ENCODE data around the gene ANKRD50.
A peak's percentile ranks its signal among the peaks of the same experiment; 100 is the strongest.

Gene ANKRD50, protein sequence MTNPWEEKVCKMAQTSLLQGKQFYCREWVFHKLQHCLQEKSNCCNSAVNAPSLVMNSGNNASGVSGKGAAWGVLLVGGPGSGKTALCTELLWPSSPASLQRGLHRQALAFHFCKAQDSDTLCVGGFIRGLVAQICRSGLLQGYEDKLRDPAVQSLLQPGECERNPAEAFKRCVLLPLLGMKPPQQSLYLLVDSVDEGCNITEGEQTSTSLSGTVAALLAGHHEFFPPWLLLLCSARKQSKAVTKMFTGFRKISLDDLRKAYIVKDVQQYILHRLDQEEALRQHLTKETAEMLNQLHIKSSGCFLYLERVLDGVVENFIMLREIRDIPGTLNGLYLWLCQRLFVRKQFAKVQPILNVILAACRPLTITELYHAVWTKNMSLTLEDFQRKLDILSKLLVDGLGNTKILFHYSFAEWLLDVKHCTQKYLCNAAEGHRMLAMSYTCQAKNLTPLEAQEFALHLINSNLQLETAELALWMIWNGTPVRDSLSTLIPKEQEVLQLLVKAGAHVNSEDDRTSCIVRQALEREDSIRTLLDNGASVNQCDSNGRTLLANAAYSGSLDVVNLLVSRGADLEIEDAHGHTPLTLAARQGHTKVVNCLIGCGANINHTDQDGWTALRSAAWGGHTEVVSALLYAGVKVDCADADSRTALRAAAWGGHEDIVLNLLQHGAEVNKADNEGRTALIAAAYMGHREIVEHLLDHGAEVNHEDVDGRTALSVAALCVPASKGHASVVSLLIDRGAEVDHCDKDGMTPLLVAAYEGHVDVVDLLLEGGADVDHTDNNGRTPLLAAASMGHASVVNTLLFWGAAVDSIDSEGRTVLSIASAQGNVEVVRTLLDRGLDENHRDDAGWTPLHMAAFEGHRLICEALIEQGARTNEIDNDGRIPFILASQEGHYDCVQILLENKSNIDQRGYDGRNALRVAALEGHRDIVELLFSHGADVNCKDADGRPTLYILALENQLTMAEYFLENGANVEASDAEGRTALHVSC (N-terminal part only)

DNA sequence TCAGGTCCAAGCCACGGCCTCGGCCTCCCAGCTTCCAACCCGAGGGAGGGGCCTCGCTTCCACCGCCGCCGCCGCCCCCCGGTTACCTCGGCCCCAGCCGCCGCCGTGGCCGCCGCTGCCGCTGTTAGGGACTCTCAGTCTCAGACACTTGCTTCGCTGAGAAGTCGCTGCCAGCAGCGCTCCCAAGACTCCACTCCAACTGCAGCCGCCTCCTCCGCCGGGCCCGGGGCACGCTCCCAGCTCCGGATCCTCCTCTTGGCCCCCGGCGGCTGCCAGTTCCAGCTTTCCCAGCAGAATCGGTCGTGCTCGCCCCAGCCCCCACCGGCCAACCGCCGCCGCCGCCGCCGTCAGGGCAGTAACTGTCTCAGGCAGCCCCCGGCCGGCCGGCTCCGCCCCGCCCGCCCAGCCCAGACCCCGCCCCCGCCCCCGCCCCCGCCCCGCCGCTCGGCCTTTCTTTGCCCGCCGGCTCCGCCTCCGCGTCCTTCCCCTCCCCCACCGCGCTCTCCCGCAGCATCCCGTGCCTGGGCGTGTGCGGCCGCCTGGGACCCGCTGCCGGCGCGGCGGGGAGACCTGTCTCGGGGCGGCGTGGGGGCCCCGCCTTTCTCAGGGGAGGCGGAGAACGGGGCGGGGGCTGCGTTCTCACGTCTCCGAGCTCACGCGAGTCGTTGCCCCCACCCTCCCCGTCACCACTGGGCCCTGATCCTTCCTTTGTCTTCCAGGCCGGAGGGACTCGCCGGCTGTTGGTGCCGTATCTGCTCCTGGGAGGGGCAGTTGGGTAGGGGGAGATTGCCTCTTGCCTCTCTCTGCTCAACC lies at the start of gene ANKRD50:
Gene ANKRD50, minus strand, starts transcription at position 361 of the 813 bp plus-strand sequence. CDS start 2,221 bp downstream, outside the sequence.
- peaks cover 10% of the 10 kb centered on the region for H3K36me3 Mint-ChIP-seq (ENCODE audit: low read depth)
- H3K4me3 Mint-ChIP-seq, result peak within 1 kb of the TSS; percentile 88
- H3K27me3 Mint-ChIP-seq (ENCODE audit: low read depth, poor library complexity), result no peaks in the 10 kb centered on the region
- TF ChIP-seq, protein P1, sequence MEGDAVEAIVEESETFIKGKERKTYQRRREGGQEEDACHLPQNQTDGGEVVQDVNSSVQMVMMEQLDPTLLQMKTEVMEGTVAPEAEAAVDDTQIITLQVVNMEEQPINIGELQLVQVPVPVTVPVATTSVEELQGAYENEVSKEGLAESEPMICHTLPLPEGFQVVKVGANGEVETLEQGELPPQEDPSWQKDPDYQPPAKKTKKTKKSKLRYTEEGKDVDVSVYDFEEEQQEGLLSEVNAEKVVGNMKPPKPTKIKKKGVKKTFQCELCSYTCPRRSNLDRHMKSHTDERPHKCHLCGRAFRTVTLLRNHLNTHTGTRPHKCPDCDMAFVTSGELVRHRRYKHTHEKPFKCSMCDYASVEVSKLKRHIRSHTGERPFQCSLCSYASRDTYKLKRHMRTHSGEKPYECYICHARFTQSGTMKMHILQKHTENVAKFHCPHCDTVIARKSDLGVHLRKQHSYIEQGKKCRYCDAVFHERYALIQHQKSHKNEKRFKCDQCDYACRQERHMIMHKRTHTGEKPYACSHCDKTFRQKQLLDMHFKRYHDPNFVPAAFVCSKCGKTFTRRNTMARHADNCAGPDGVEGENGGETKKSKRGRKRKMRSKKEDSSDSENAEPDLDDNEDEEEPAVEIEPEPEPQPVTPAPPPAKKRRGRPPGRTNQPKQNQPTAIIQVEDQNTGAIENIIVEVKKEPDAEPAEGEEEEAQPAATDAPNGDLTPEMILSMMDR (IDR thresholded peaks at IDR 0.05), result no peak
- H3K27ac Mint-ChIP-seq, result peak within 1 kb of the TSS; percentile 100
- H3K9me3 Mint-ChIP-seq, result no peaks in the 10 kb centered on the region
- H3K4me1 Mint-ChIP-seq, result peaks cover 44% of the 10 kb centered on the region
- DNase-seq, result peak; percentile 91

DNA sequence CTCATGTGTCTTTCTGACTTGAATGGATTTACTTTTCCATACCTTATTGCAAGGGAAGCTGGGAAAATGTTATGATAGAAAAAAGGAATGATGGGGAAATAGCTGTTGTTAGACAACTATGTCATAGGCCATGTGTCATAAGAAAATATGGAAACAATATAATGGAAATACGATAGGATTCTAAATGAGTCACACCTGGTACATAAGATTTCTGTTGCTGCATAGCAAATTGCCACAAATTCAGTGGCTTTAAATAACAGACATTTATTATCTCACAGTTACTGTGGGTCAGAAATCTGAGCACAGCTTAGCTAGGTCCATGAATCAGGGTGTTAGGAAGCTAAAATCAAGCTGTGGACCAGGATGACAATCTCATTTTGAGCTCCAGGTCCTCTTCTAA lies 44.6 kb upstream of the ANKRD50 start:
- H3K27ac Mint-ChIP-seq, result peak overlapping the region; percentile 50
- no peaks in the 10 kb centered on the region for H3K36me3 Mint-ChIP-seq (ENCODE audit: low read depth)
- DNase-seq, result no peak
- no peaks in the 10 kb centered on the region for H3K9me3 Mint-ChIP-seq
- H3K27me3 Mint-ChIP-seq (ENCODE audit: low read depth, poor library complexity), result no peaks in the 10 kb centered on the region
- H3K4me1 Mint-ChIP-seq, result peaks cover 5% of the 10 kb centered on the region
- no peak overlapping the region for H3K4me3 Mint-ChIP-seq
- TF ChIP-seq, protein P1 (IDR thresholded peaks at IDR 0.05), result no peak

DNA sequence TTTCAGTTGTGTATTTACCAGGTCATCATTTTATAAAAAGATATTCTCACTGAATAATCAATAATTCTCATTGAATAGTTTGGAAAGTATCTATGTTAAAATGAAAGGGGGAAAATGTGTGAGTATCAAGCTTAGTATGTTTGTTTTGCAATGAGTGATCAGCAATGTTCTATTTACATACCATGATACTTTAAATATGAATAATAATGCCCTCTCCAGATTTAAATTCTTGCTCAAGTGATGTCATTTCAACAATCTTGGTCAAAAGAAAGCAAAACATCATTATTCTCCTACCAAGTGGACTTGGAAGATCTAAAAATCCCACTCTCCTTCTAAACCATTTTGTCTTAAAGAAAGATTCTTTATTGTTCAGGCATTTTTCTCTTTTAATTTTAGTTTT lies 42.1 kb upstream of the ANKRD50 start:
- no peak for DNase-seq
- H3K36me3 Mint-ChIP-seq (ENCODE audit: low read depth), result peaks cover 3% of the 10 kb centered on the region
- peaks cover 5% of the 10 kb centered on the region for H3K4me1 Mint-ChIP-seq
- no peaks in the 10 kb centered on the region for H3K27me3 Mint-ChIP-seq (ENCODE audit: low read depth, poor library complexity)
- TF ChIP-seq, protein P1 (IDR thresholded peaks at IDR 0.05), result no peak
- no peak overlapping the region for H3K4me3 Mint-ChIP-seq
- H3K9me3 Mint-ChIP-seq, result no peaks in the 10 kb centered on the region
- no peak overlapping the region for H3K27ac Mint-ChIP-seq

DNA sequence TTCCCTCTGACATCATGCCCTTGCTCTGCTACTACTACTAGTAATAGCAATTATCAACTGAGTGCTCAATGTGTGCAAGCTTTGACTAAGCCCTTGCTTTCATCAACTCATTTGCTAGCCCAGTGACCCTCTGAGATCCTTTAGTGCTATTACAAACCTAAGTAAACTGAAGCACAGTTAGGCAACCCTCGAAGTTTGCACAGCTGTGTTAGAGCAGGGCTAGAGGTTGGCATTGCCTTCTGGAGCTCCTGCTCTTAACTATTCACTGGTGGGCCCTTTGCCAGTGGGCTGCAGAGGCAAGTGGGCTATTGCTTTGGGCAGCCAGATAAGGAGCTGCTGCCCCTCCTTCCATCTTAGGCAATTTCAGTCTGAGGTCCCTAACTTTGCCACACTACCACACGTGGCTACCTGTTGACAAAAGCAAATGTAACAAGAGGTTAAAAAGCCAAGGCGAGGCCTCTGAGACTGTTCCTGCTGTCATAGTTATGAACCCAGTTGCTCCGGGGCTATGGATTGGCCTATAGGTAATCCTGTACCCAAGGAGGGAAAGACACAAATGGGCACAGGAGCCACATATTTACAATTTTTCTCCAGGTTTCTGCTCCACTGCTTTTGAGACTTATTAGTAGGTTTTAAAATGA lies 41.5 kb upstream of the ANKRD50 start:
- Mint-ChIP-seq H3K36me3 (ENCODE audit: low read depth) (peaks cover 4% of the 10 kb centered on the region), H3K27me3 (ENCODE audit: low read depth, poor library complexity) (no peaks in the 10 kb centered on the region), H3K9me3 (no peaks in the 10 kb centered on the region), H3K27ac (no peak overlapping the region), H3K4me1 (peaks cover 5% of the 10 kb centered on the region), H3K4me3 (no peak overlapping the region)
- TF ChIP-seq, protein P1 (IDR thresholded peaks at IDR 0.05), result no peak
- no peak for DNase-seq

DNA sequence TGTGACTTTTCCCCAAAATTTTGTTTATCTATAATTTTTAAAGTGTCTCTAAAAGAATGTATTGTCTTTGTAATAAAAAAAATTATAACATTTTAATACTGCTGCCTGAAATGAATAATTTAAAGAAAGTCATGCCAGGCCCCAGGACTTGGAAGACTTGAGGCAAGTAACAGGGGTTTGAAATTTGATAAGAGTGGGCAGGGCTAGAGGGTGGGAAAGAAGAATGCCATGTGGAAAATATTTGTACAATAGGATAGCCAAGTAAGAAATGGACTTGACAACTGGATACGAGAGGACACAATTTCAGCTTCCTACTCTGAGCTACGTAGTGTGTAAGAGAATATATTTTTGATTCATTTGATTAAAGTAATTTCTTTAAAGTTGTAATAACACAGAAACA lies 36.9 kb upstream of the ANKRD50 start:
- no peaks in the 10 kb centered on the region for H3K9me3 Mint-ChIP-seq
- peaks cover 4% of the 10 kb centered on the region for H3K36me3 Mint-ChIP-seq (ENCODE audit: low read depth)
- H3K27me3 Mint-ChIP-seq (ENCODE audit: low read depth, poor library complexity), result no peaks in the 10 kb centered on the region
- H3K4me3 Mint-ChIP-seq, result no peak overlapping the region
- DNase-seq, result no peak
- TF ChIP-seq, protein P1 (IDR thresholded peaks at IDR 0.05), result no peak
- H3K4me1 Mint-ChIP-seq, result peaks cover 5% of the 10 kb centered on the region
- no peak overlapping the region for H3K27ac Mint-ChIP-seq
